OCI-LY7 (cell line): ENCODE measurements around the gene BAZ1A.

Source experiments
- EZH2phosphoT487 ChIP-seq: fragments of 200-600 bp; sonication (generic); IDR thresholded peaks from 2 replicates; pipeline ENCODE4 v1.6.1; 2018; ENCODE audit warnings: low read depth, borderline replicate concordance, mild to moderate bottlenecking, mixed run types, antibody characterized with exemption, low read length, moderate library complexity, mixed read lengths
- TF ChIP-seq, protein P1 (sequence below): fragments of 200-600 bp; sonication (generic); conservative IDR thresholded peaks from 2 replicates; pipeline ENCODE4 v1.5.1; 2014; ENCODE audit warnings: mild to moderate bottlenecking, antibody characterized with exemption, low read length, moderate library complexity, mixed read lengths

DNA sequence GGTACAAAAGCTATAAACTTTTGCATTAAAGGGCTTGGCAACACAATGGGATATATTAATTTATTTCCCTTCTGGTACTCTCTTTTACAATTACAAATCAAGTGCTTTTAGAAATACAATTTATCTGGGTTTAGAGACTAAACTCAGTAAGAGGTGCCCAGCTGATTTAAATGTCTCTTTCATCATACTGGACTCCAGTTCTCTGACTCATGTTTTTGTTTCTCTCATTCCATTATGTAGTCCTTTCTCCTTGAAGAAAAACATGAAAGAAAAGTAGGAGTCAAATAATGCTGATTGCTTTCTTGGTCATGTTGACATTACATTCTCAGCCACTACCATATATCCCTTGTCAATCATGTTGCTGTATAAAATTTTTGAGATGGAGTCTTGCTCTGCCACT, 124.5 kb downstream of the BAZ1A start:
- TF ChIP-seq, protein P1, sequence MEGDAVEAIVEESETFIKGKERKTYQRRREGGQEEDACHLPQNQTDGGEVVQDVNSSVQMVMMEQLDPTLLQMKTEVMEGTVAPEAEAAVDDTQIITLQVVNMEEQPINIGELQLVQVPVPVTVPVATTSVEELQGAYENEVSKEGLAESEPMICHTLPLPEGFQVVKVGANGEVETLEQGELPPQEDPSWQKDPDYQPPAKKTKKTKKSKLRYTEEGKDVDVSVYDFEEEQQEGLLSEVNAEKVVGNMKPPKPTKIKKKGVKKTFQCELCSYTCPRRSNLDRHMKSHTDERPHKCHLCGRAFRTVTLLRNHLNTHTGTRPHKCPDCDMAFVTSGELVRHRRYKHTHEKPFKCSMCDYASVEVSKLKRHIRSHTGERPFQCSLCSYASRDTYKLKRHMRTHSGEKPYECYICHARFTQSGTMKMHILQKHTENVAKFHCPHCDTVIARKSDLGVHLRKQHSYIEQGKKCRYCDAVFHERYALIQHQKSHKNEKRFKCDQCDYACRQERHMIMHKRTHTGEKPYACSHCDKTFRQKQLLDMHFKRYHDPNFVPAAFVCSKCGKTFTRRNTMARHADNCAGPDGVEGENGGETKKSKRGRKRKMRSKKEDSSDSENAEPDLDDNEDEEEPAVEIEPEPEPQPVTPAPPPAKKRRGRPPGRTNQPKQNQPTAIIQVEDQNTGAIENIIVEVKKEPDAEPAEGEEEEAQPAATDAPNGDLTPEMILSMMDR, result no peak
- TF ChIP-seq EZH2phosphoT487, result no peak
